AG09309 (cell line): ENCODE measurements around the gene MAPK8IP3.

ENCODE experiments used
- DNase-seq: peaks from one replicate; pipeline ENCODE4 v3.0.0-alpha.2; 2010; ENCODE audit warnings: low read depth
- H3K4me3 ChIP-seq: 2 replicates; pipeline ENCODE4 v1.5.1; 2011; ENCODE audit warnings: mild to moderate bottlenecking, low read depth, low read length, moderate library complexity; ENCODE audit not compliant: control insufficient read depth
- CTCF ChIP-seq: IDR thresholded peaks from 2 replicates; pipeline ENCODE4 v1.5.1; 2011; ENCODE audit warnings: mild to moderate bottlenecking, low read depth, low read length, inconsistent platforms; ENCODE audit not compliant: insufficient read depth, control insufficient read depth; ENCODE audit errors: missing control alignments

MAPK8IP3 gene

GRCh38 chr16:1708768-1709180, 2.8 kb downstream of the MAPK8IP3 start:
- no peak for TF ChIP-seq CTCF
- DNase-seq, result no peak
- H3K4me3 ChIP-seq, result no peak overlapping the region

- no peak for TF ChIP-seq CTCF
- H3K4me3 ChIP-seq, result no peak overlapping the region
- no peak for DNase-seq
These were observed 3.4 kb downstream of the MAPK8IP3 start for GRCh38 chr16:1709356-1709755.

- H3K4me3 ChIP-seq, result no peak overlapping the region
- TF ChIP-seq CTCF, result no peak
- no peak for DNase-seq
These were observed 5.0 kb downstream of the MAPK8IP3 start for GRCh38 chr16:1710811-1711507.

- no peak overlapping the region for H3K4me3 ChIP-seq
- no peak for DNase-seq
- TF ChIP-seq CTCF, result no peak
These were observed 6.8 kb downstream of the MAPK8IP3 start for GRCh38 chr16:1712791-1713261.

GRCh38 chr16:1713331-1713730, 7.3 kb downstream of the MAPK8IP3 start:
- no peak overlapping the region for H3K4me3 ChIP-seq
- TF ChIP-seq CTCF, result no peak
- DNase-seq, result no peak

GRCh38 chr16:1713933-1714332, 7.9 kb downstream of the MAPK8IP3 start:
- DNase-seq, result no peak
- no peak for TF ChIP-seq CTCF
- H3K4me3 ChIP-seq, result no peak overlapping the region
